Measurements from ENCODE around the gene RAB25. TPM values are rescaled to one million over a fixed set of nuclear protein-coding genes. Genes with fewer than 3 reads are reported as not detected.
"Not testable (repeated sequence)": the region's sequence is repeated elsewhere in the genome, so short reads cannot be mapped to it uniquely, and the experiment has no call there.

Gene RAB25
- polyA plus RNA-seq, 1 experiment: not detected

- Histone ChIP-seq H3K9me3 (ENCODE audit: control insufficient read depth, insufficient read depth, low read length) (no peaks in the 10 kb centered on the region), H3K27me3 (ENCODE audit: control insufficient read depth, insufficient read depth, low read length) (no peaks in the 10 kb centered on the region), H3K4me3 (ENCODE audit: low read depth, low read length) (no peak overlapping the region), H3K27ac (ENCODE audit: low read depth, low read length) (no peak overlapping the region)
- TF ChIP-seq, protein P1, sequence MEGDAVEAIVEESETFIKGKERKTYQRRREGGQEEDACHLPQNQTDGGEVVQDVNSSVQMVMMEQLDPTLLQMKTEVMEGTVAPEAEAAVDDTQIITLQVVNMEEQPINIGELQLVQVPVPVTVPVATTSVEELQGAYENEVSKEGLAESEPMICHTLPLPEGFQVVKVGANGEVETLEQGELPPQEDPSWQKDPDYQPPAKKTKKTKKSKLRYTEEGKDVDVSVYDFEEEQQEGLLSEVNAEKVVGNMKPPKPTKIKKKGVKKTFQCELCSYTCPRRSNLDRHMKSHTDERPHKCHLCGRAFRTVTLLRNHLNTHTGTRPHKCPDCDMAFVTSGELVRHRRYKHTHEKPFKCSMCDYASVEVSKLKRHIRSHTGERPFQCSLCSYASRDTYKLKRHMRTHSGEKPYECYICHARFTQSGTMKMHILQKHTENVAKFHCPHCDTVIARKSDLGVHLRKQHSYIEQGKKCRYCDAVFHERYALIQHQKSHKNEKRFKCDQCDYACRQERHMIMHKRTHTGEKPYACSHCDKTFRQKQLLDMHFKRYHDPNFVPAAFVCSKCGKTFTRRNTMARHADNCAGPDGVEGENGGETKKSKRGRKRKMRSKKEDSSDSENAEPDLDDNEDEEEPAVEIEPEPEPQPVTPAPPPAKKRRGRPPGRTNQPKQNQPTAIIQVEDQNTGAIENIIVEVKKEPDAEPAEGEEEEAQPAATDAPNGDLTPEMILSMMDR (IDR thresholded peaks at IDR 0.05; ENCODE audit: low read depth, low read length): no peak
- no peak for DNase-seq (ENCODE audit: low read depth, low spot score)
- ChIA-PET POLR2A (no interaction called here), CTCF (interaction anchor here (0.5 kb wide), 1 partner anchor 8 kb away, joined by 3 read pairs; no protein-coding TSS in a partner anchor)
Observed at GRCh38 chr1:156026588-156026987, 34.4 kb upstream of the RAB25 start.

- H3K4me3 ChIP-seq (ENCODE audit: low read depth, low read length): no peak overlapping the region
- H3K9me3 ChIP-seq (ENCODE audit: control insufficient read depth, insufficient read depth, low read length): no peaks in the 10 kb centered on the region
- no peak for DNase-seq (ENCODE audit: low read depth, low spot score)
- POLR2A ChIA-PET: interaction anchor here (0.6 to 0.7 kb wide), 2 partner anchors 357 to 438 kb away, joined by 3 read pairs; no protein-coding TSS in a partner anchor
- no peak overlapping the region for H3K27ac ChIP-seq (ENCODE audit: low read depth, low read length)
- H3K27me3 ChIP-seq (ENCODE audit: control insufficient read depth, insufficient read depth, low read length): no peaks in the 10 kb centered on the region
- CTCF ChIA-PET: interaction anchor here (1.0 kb wide), 1 partner anchor 43 kb away, joined by 3 read pairs; no protein-coding TSS in a partner anchor
- TF ChIP-seq, protein P1 (IDR thresholded peaks at IDR 0.05; ENCODE audit: low read depth, low read length): no peak
Observed at GRCh38 chr1:156033011-156033410, 27.9 kb upstream of the RAB25 start.

DNA sequence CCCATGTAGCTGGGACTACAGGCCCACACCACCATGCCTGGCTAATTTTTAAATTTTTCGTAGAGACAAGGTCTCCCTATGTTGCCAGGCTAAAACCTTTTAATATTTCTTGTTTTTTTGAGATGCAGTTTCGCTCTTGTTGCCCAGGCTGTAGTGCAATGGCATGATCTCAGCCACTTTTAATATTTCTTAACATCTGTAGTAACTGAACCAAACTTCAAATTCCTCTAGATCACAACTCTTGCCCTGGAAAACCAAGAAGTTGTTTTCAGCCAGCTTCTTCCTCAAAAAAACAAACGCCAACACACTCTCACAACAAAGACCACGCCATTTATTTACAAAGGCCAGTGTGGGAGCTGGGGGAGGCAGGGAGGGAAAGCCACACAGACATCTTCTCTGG is 26.0 kb upstream of the RAB25 start:
- H3K27ac ChIP-seq (ENCODE audit: low read depth, low read length); POLR2A ChIA-PET; H3K9me3 ChIP-seq (ENCODE audit: control insufficient read depth, insufficient read depth, low read length); DNase-seq (ENCODE audit: low read depth, low spot score); CTCF ChIA-PET; H3K4me3 ChIP-seq (ENCODE audit: low read depth, low read length); H3K27me3 ChIP-seq (ENCODE audit: control insufficient read depth, insufficient read depth, low read length): not testable (repeated sequence)

GRCh38 chr1:156042828-156043227 is 18.1 kb upstream of the RAB25 start:
- Histone ChIP-seq H3K27ac (ENCODE audit: low read depth, low read length) (no peak overlapping the region), H3K9me3 (ENCODE audit: control insufficient read depth, insufficient read depth, low read length) (no peaks in the 10 kb centered on the region), H3K27me3 (ENCODE audit: control insufficient read depth, insufficient read depth, low read length) (no peaks in the 10 kb centered on the region), H3K4me3 (ENCODE audit: low read depth, low read length) (no peak overlapping the region)
- CTCF ChIA-PET: no interaction called here
- POLR2A ChIA-PET: no interaction called here
- TF ChIP-seq, protein P1 (IDR thresholded peaks at IDR 0.05; ENCODE audit: low read depth, low read length): no peak
- no peak for DNase-seq (ENCODE audit: low read depth, low spot score)

GRCh38 chr1:156045076-156045475 is 15.9 kb upstream of the RAB25 start:
- Histone ChIP-seq H3K9me3 (ENCODE audit: control insufficient read depth, insufficient read depth, low read length) (no peaks in the 10 kb centered on the region), H3K27me3 (ENCODE audit: control insufficient read depth, insufficient read depth, low read length) (no peaks in the 10 kb centered on the region), H3K27ac (ENCODE audit: low read depth, low read length) (no peak overlapping the region), H3K4me3 (ENCODE audit: low read depth, low read length) (no peak overlapping the region)
- TF ChIP-seq, protein P1 (IDR thresholded peaks at IDR 0.05; ENCODE audit: low read depth, low read length): no peak
- ChIA-PET POLR2A (no interaction called here), CTCF (interaction anchor here (1.1 to 1.2 kb wide), 2 partner anchors 55 to 955 kb away, joined by 3 to 4 read pairs; no protein-coding TSS in a partner anchor)
- DNase-seq (ENCODE audit: low read depth, low spot score): no peak

Data from AG04450 (cell line).